GM18519 (cell line): ENCODE results near the gene SYNE1.
"Not testable (repeated sequence)": the region's sequence is repeated elsewhere in the genome, so short reads cannot be mapped to it uniquely, and the experiment has no call there.

Experiments used
- ATAC-seq: cut with Tn5 transposase; IDR thresholded peaks from one replicate; pipeline ENCODE4 v1.9.1; 2021; ENCODE audit warnings: mild to moderate bottlenecking, moderate library complexity; ENCODE audit not compliant: unreplicated experiment, low FRiP score

The SYNE1 gene

DNA sequence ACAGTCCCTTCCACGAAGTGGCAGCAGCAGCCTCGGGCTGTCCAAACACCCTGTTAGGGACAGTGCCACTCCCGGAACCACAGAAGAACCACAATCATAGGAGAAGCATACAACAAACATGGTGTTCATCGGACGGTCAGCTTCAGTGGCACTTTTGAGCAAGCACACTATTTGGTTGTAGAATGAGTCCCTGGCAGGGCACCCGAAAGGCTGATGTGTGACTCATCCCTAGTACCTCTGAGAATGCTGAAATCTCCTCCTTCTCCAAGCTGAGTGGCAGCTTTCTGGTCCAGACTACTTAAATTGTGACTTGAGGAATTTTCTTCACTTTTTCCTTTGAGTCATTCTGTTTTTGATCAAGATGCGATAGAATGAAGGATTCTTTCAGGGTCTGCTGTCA, 547.2 kb downstream of the SYNE1 start:
- no peak for ATAC-seq

DNA sequence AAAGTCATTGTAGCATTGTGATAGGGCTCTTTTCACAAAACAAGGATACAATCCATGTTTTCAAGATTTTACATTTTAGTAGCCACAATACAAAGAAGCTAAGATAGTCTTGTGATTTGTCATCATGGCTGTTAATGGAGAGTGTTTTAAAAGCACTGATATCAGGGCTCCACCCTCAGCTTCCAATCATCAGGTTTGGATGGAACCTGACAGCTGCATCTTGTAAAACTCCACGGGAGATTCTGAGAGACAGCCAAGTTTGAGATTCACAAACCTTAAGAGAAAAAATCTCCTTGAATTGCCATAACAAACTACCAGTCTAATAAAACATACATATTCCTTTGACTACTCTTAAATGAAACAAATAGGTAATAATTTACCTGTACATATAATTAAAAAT, 549.5 kb downstream of the SYNE1 start:
- no peak for ATAC-seq

DNA sequence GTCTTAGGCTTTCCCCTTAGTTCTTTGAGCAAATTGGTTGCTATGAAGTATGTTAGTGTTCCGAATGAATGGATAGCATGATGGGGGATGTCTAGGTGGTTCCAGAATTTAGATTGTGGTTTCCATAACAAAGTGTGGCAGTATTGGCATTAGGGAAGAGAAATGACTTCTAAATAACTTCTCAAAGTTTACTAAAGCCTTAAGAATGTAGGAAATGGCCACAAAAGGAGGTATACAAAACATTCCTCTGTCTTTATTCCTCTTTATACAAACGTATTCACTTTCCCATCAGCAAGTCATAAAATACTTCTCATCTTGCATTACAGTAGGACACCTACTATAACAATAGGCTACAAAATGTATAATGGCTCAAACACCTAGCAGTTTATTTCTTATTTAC, 550.1 kb downstream of the SYNE1 start:
- ATAC-seq = no peak

DNA sequence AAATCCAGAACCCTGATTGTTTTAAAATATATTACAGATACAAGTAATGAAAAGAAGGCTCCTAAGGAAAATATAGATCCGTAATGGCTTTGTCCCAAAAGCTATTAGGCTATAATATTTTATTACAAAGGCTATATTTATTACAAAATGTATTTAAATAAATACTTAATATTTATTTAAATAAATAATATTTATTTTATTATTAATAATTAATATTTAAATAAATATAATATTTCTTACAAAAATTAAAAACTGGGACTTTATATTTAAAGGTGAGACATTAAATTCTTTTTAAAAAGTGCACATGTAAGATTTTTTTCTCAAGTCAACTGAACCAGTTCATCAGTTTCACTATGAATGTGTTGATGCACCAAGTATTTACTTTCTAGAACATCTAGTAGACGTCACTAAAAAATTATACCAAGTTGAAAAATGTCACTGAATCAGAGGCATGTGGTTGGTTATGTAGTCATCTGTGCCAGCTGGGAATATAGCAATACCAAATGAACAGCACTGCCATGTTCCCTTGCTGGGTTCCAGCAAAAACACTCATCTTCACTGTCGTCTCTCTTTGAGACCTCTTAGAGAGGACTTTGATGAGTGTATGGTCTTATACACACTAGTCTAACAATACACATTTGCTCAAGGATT, 550.8 kb downstream of the SYNE1 start:
- no peak for ATAC-seq

GRCh38 chr6:152085451-152085921, 551.7 kb downstream of the SYNE1 start:
- ATAC-seq = no peak

DNA sequence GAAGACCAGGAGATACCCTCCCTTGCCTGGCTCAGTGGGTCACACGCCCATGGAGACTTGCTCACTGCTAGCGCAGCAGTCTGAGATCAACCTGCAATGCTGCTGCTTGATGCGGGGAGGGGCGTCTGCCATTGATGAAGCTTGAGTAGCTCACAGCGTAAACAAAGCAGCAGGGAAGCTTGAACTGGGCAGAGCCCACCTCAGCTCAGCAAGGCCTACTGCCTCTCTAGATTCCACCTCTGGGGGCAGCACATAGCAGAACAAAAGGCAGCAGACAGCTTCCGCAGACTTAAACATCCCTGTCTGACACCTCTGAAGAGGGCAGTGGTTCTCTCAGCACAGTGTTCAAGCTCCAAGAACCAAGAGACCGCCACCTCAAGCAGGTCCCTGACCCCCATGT, 558.4 kb downstream of the SYNE1 start:
- ATAC-seq = no peak

- ATAC-seq = no peak
Observed at GRCh38 chr6:152078001-152078400, 559.2 kb downstream of the SYNE1 start.

GRCh38 chr6:152076242-152076641, 560.9 kb downstream of the SYNE1 start:
- ATAC-seq = not testable (repeated sequence)

- ATAC-seq = no peak
Observed at GRCh38 chr6:152071843-152072242, 565.3 kb downstream of the SYNE1 start.
